K562 (cell line): ENCODE data around the gene RHOC. TPM values are rescaled to one million over a fixed set of nuclear protein-coding genes. Genes with fewer than 3 reads are reported as not detected.

Experiments
- CCNT2 ChIP-seq: IDR thresholded peaks from 2 replicates; pipeline ENCODE4 v1.6.1; 2011; ENCODE audit warnings: borderline replicate concordance, low read depth, mild to moderate bottlenecking, moderate library complexity, mixed read lengths, low read length; ENCODE audit not compliant: insufficient read length; ENCODE audit errors: extremely low read depth
- CREB5 ChIP-seq: fragments of 250-450 bp; sonication (Bioruptor Pico); IDR thresholded peaks from 2 replicates; pipeline ENCODE4 v1.5.0; 2020; ENCODE audit warnings: mild to moderate bottlenecking
- DLX4 ChIP-seq: fragments of 250-450 bp; sonication (Bioruptor Pico); IDR thresholded peaks from 2 replicates; pipeline ENCODE4 v1.6.1; 2021; ENCODE audit warnings: mild to moderate bottlenecking
- E2F1 ChIP-seq: sonication (generic); formaldehyde crosslinking; IDR thresholded peaks from 2 replicates; pipeline ENCODE4 v1.8.1; 2023; ENCODE audit warnings: mild to moderate bottlenecking, missing genetic modification reagents, moderate library complexity
- FOXA3 ChIP-seq, 2 experiments: fragments of 450-650 bp in 1 of 2; sonication (generic) in 1 of 2; formaldehyde crosslinking; IDR thresholded peaks in 1 of 2; conservative IDR thresholded peaks in 1 of 2; 2 replicates each; pipeline versions ENCODE4 v1.4.0 to v1.8.0; 2020 to 2022; ENCODE audit warnings: mild to moderate bottlenecking in 2 of 2, missing genetic modification reagents in 1 of 2
- GABPA ChIP-seq: fragments of 200-800 bp; sonication (Bioruptor generic); conservative IDR thresholded peaks from 2 replicates; pipeline ENCODE4 v1.6.1; 2016; ENCODE audit warnings: low read depth, missing genetic modification characterization, missing compliant biosample characterization
- HIVEP1 ChIP-seq: fragments of 250-450 bp; sonication (Bioruptor Pico); IDR thresholded peaks from 2 replicates; pipeline ENCODE4 v1.4.0; 2020; ENCODE audit warnings: mild to moderate bottlenecking
- ILK ChIP-seq: fragments of 450-650 bp; IDR thresholded peaks from 2 replicates; pipeline ENCODE4 v1.6.1; 2016; ENCODE audit warnings: missing genetic modification characterization, low read depth, mild to moderate bottlenecking, missing compliant biosample characterization, moderate library complexity, borderline replicate concordance
- IRF1 ChIP-seq: sonication (generic); formaldehyde crosslinking; IDR thresholded peaks from 2 replicates; pipeline ENCODE4 v1.8.0; 2022; ENCODE audit warnings: missing genetic modification reagents, mild to moderate bottlenecking, borderline replicate concordance
- JUND ChIP-seq, 2 experiments: IDR thresholded peaks; 2 replicates in 1 of 2; 3 replicates in 1 of 2; pipeline ENCODE4 v1.6.1; 2011; ENCODE audit warnings: borderline replicate concordance in 2 of 2, low read depth in 2 of 2, low read length in 2 of 2, improper control_type of control experiment in 1 of 2, missing biosample characterization in 1 of 2, missing genetic modification characterization in 1 of 2, missing genetic modification reagents in 1 of 2
- MTA1 ChIP-seq: fragments of 450-650 bp; IDR thresholded peaks from 2 replicates; pipeline ENCODE4 v1.6.1; 2017; ENCODE audit warnings: borderline replicate concordance
- NBN ChIP-seq: fragments of 450-650 bp; IDR thresholded peaks from 2 replicates; pipeline ENCODE4 v1.6.1; 2016; ENCODE audit warnings: low read depth, mild to moderate bottlenecking
- NONO ChIP-seq, 2 experiments: fragments of 200-400 bp in 1 of 2; fragments of 450-650 bp in 1 of 2; formaldehyde crosslinking in 1 of 2; IDR thresholded peaks; 2 replicates each; pipeline ENCODE4 v1.6.1; 2017; ENCODE audit warnings: low read depth in 2 of 2, mild to moderate bottlenecking in 2 of 2, moderate library complexity in 2 of 2, low read length in 1 of 2
- NR4A1 ChIP-seq, 2 experiments: fragments of 250-450 bp in 1 of 2; fragments of 450-650 bp in 1 of 2; sonication (Bioruptor Pico) in 1 of 2; IDR thresholded peaks; 2 replicates each; pipeline versions ENCODE4 v1.4.0 to v1.6.1; 2016 to 2020; ENCODE audit warnings: mild to moderate bottlenecking in 2 of 2, missing compliant biosample characterization in 1 of 2, missing genetic modification characterization in 1 of 2, moderate library complexity in 1 of 2
- RB1 ChIP-seq: fragments of 450-650 bp; IDR thresholded peaks from 2 replicates; pipeline ENCODE4 v1.6.1; 2017; ENCODE audit warnings: low read depth, mild to moderate bottlenecking
- RBBP5 ChIP-seq: fragments of 200-600 bp; sonication (generic); IDR thresholded peaks from 2 replicates; pipeline ENCODE4 v1.6.1; 2012; ENCODE audit warnings: borderline replicate concordance, mild to moderate bottlenecking, low read length, control low read depth, inconsistent platforms; ENCODE audit not compliant: insufficient read depth, poor library complexity, severe bottlenecking
- TEAD1 ChIP-seq, 2 experiments: fragments of 450-650 bp in 1 of 2; sonication (generic) in 1 of 2; formaldehyde crosslinking; IDR thresholded peaks; 2 replicates each; pipeline versions ENCODE4 v1.4.0 to v1.8.0; 2020 to 2022; ENCODE audit warnings: mild to moderate bottlenecking in 2 of 2, missing genetic modification reagents in 1 of 2
- ZNF217 ChIP-seq: sonication (generic); formaldehyde crosslinking; IDR thresholded peaks from 2 replicates; pipeline ENCODE4 v1.8.0; 2022; ENCODE audit warnings: mild to moderate bottlenecking, missing genetic modification reagents
- ZNF395 ChIP-seq: fragments of 200-800 bp; sonication (Bioruptor generic); IDR thresholded peaks from 2 replicates; pipeline ENCODE4 v1.6.1; 2017; ENCODE audit warnings: missing genetic modification characterization, missing compliant biosample characterization
- ZNF431 ChIP-seq: sonication (generic); formaldehyde crosslinking; IDR thresholded peaks from 2 replicates; pipeline ENCODE4 v1.8.0; 2022; ENCODE audit warnings: mild to moderate bottlenecking, missing genetic modification reagents
- polyA plus RNA-seq, 8 experiments: library from polyadenylated mRNA; depleted of rRNA in 4 of 8; stranded (reverse) in 5 of 8; unstranded in 3 of 8; fragments of >200 nt; fragmentation: Nextera tagmentation in 2 of 8; fragmentation: Illumina TruSeq in 1 of 8; extraction: Ambion mirVana in 2 of 8; extraction: Trizol in 1 of 8; gene quantifications; 2 replicates each; pipeline versions ENCODE4 v1.2.1 to v1.2.3, GENCODE V29; 2011 to 2014; ENCODE audit warnings: inconsistent platforms in 1 of 8, missing spikeins in 1 of 8
- total RNA-seq, 7 experiments: library from RNA; depleted of rRNA in 6 of 7; stranded (reverse); fragments of >200 nt in 6 of 7; fragmentation: Illumina TruSeq in 2 of 7; extraction: Trizol in 2 of 7; gene quantifications; 2 replicates each; pipeline versions ENCODE4 v1.2.1 to v1.2.3, GENCODE V29; 2011 to 2021; ENCODE audit warnings: low replicate concordance in 1 of 7

RHOC gene
- total and polyA plus RNA-seq, 9 of the 15 experiments (the other 6 are each of a cell fraction or from before 2014, with no cell fraction given) = 35.2 to 364 (median 204) TPM

- TF ChIP-seq NBN = no peak
- peak; percentile 63 for TF ChIP-seq JUND (IDR thresholded peaks at IDR 0.05; ENCODE audit: borderline replicate concordance, low read depth, low read length)
- TF ChIP-seq JUND (tag; IDR thresholded peaks at IDR 0.05; ENCODE audit: borderline replicate concordance, low read depth, low read length) = no peak; the same call in 2 of the 3 replicates
- no peak for TF ChIP-seq DLX4
- no peak for TF ChIP-seq MTA1
- TF ChIP-seq ZNF217 (CRISPR knock-in tag) = no peak
- TF ChIP-seq ILK (tag) = no peak
- TF ChIP-seq CREB5 (CRISPR knock-in tag) = no peak
- TF ChIP-seq TEAD1 (CRISPR knock-in tag; IDR thresholded peaks at IDR 0.05) = peak; percentile 70 to 94; a peak in 3 of 4 replicates
- TF ChIP-seq NR4A1 (CRISPR knock-in tag; IDR thresholded peaks at IDR 0.05) = 0 out of 2 replicates have a peak, but pooled peaks have one; percentile 31
- TF ChIP-seq NR4A1 (tag; IDR thresholded peaks at IDR 0.05) = no peak
- no peak for TF ChIP-seq HIVEP1 (CRISPR knock-in tag)
- no peak for TF ChIP-seq NONO (IDR thresholded peaks at IDR 0.05; ENCODE audit: low read depth in 2 of 2, low read length in 1 of 2)
- TF ChIP-seq RBBP5 = peak; percentile 37
- no peak for TF ChIP-seq ZNF431 (CRISPR knock-in tag)
- TF ChIP-seq GABPA (tag) = no peak
- TF ChIP-seq ZNF395 (CRISPR knock-in tag) = no peak
- TF ChIP-seq E2F1 (CRISPR knock-in tag) = no peak
- TF ChIP-seq CCNT2 = no peak
- TF ChIP-seq IRF1 (CRISPR knock-in tag) = no peak
- TF ChIP-seq FOXA3 (CRISPR knock-in tag; conservative IDR thresholded peaks at IDR 0.05 in 1 of 2, IDR thresholded peaks at IDR 0.05 in 1 of 2) = no peak
- TF ChIP-seq RB1 = peak; percentile 82
Observed at GRCh38 chr1:112716133-112716720, 9.3 kb upstream of the RHOC start (continued).
